ENCODE data around the gene TBCD.
"Not testable (repeated sequence)": the region's sequence is repeated elsewhere in the genome, so short reads cannot be mapped to it uniquely, and the experiment has no call there.

TBCD gene

DNA sequence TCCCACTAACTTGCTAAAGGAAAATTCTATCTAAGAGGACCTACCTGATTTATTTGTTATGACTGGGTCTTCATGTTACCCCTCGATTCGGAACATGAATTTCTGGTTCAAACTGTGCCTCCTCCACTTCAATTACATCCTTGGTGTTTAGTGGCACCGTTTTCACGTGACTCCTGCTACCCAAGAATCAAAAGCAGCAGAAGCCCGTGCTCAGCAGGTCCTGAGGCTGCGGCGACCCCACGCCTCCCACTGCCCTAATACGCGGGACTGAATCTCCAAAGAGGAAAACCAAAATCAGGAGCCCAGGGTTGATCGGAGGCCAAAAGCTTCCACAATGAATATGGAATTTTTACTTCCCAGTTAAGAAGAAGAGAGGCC lies 233.6 kb downstream of the TBCD start:
- TF ChIP-seq MYC (IDR thresholded peaks at IDR 0.05; ENCODE audit: low read depth, low read length) = no peak
- TF ChIP-seq, protein P1, sequence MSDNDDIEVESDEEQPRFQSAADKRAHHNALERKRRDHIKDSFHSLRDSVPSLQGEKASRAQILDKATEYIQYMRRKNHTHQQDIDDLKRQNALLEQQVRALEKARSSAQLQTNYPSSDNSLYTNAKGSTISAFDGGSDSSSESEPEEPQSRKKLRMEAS (IDR thresholded peaks at IDR 0.05; ENCODE audit: low read depth, low read length) = no peak
- DNase-seq (ENCODE audit: low read depth) = no peak
- H3K4me3 ChIP-seq (ENCODE audit: low read depth, low read length) = no peak overlapping the region

DNA sequence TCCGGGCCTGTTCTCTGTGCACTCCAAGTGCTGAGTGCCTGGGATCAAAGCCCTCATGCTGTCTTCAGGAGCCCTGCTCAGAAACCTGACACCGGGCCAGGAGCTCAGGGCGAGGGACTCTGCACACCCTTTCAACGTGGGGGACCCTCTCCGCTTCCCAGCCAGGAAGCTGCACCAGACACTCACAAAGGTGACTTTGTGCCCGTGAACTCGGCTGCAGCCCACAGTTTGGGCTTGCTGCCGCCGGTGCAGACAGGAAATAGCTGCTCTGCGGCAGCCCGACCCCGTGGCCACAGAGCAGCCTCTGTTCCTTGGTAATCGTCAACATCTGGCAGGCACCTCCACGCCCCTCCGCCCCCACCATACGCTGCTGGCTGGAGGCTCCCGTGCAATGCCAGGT lies 234.1 kb downstream of the TBCD start:
- H3K4me3 ChIP-seq (ENCODE audit: low read depth, low read length) = no peak overlapping the region
- DNase-seq (ENCODE audit: low read depth) = no peak
- TF ChIP-seq, protein P2, sequence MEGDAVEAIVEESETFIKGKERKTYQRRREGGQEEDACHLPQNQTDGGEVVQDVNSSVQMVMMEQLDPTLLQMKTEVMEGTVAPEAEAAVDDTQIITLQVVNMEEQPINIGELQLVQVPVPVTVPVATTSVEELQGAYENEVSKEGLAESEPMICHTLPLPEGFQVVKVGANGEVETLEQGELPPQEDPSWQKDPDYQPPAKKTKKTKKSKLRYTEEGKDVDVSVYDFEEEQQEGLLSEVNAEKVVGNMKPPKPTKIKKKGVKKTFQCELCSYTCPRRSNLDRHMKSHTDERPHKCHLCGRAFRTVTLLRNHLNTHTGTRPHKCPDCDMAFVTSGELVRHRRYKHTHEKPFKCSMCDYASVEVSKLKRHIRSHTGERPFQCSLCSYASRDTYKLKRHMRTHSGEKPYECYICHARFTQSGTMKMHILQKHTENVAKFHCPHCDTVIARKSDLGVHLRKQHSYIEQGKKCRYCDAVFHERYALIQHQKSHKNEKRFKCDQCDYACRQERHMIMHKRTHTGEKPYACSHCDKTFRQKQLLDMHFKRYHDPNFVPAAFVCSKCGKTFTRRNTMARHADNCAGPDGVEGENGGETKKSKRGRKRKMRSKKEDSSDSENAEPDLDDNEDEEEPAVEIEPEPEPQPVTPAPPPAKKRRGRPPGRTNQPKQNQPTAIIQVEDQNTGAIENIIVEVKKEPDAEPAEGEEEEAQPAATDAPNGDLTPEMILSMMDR (IDR thresholded peaks at IDR 0.05; ENCODE audit: low read depth, low read length) = no peak
- TF ChIP-seq MYC (IDR thresholded peaks at IDR 0.05; ENCODE audit: low read depth, low read length) (no peak), POLR2A (IDR thresholded peaks at IDR 0.05; ENCODE audit: extremely low read depth, insufficient read length) (no peak)
- TF ChIP-seq, protein P1 (IDR thresholded peaks at IDR 0.05; ENCODE audit: low read depth, low read length) = no peak

- H3K4me3 ChIP-seq (ENCODE audit: low read depth, low read length); DNase-seq (ENCODE audit: low read depth): not testable (repeated sequence)
These were observed 237.2 kb downstream of the TBCD start for GRCh38 chr17:82989051-82989450.

- H3K4me3 ChIP-seq (ENCODE audit: low read depth, low read length) = no peak overlapping the region
- no peak for TF ChIP-seq MYC (IDR thresholded peaks at IDR 0.05; ENCODE audit: low read depth, low read length)
- TF ChIP-seq POLR2A (IDR thresholded peaks at IDR 0.05; ENCODE audit: extremely low read depth, insufficient read length) = no peak
- TF ChIP-seq, protein P1 (IDR thresholded peaks at IDR 0.05; ENCODE audit: low read depth, low read length) = no peak
- TF ChIP-seq, protein P2 (IDR thresholded peaks at IDR 0.05; ENCODE audit: low read depth, low read length) = no peak
- DNase-seq (ENCODE audit: low read depth) = no peak
These were observed 238.0 kb downstream of the TBCD start for GRCh38 chr17:82989881-82990280.

DNA sequence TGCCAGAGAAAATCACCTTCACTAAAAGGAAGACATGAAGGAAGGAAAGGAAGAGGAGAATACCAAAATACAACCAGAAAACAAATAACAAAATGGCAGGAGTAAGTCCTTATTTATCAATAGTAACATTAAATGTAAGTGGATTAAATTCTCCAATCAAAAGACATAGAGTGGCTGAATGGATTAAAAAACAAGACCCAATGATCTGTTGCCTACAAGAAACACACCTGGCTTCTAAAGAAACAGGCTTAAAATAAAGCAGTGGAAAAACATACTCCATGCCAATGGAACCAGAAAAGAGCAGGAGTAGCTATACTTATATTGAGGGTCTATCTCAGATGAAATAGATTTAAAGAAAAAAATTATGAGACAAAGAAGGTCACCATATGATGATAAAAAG lies 241.1 kb downstream of the TBCD start:
- TF ChIP-seq MYC (IDR thresholded peaks at IDR 0.05; ENCODE audit: low read depth, low read length) = no peak
- TF ChIP-seq, protein P2 (IDR thresholded peaks at IDR 0.05; ENCODE audit: low read depth, low read length) = no peak
- TF ChIP-seq, protein P1 (IDR thresholded peaks at IDR 0.05; ENCODE audit: low read depth, low read length) = no peak
- TF ChIP-seq POLR2A (IDR thresholded peaks at IDR 0.05; ENCODE audit: extremely low read depth, insufficient read length) = no peak
- no peak for DNase-seq (ENCODE audit: low read depth)
- H3K4me3 ChIP-seq (ENCODE audit: low read depth, low read length) = no peak overlapping the region

Data from NB4 (cell line).